AG20443 (cell line): ENCODE results near the gene FAM168B.
A peak's percentile ranks its signal among the peaks of the same experiment; 100 is the strongest.

Experiments
- DNase-seq: peaks from one replicate; pipeline ENCODE4 v3.0.0; 2012; ENCODE audit warnings: low spot score, mixed read lengths

Gene FAM168B

DNA sequence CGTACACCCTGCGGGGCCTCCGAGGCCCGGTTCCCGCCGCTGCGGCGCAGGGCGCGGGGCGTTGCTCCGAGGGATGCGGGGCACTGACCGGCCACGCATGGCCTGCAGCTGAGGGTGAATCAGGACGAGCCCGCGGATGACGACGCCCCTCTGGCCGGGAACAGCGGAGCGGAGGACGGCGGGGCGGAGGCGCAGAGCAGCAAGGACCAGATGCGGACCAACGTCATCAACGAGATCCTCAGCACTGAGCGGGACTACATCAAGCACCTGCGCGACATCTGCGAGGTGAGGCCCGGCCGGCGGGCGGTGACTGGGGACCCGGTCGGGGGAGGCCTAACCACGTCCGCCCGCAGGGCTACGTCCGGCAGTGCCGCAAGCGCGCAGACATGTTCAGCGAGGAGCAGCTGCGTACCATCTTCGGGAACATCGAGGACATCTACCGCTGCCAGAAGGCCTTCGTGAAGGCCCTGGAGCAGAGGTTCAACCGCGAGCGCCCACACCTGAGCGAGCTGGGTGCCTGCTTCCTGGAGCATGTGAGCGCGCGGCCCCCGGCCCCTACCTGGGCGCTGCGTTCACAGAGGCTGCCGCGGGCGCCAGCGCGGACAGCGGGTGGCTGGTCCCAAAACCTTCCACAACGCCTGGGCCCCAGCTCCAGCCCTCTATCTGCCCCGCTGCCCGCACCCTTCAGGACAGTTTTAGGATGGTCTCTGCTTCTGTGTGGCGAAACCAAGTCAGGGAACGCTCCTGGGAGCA, 53.2 kb downstream of the FAM168B start:
- no peak for DNase-seq

DNA sequence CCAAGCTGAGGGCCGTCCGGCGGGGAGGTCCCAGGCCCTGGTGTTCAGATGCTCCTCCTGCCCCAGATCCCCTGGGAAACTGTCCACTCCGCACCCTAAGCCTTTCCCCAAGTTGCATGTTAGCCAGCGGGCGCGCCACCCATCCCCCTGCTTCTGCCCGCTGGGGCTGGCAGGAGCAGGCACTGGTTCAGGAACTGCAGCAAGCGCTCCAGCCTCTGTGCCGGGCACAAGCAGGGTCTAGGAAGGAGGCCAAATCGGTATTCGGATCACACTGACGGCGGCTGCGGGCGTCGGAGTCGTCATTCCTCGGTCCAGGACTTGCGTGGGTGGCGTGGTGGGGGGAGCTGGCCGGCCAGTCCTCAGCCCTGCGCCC, 53.7 kb downstream of the FAM168B start:
- no peak for DNase-seq

DNA sequence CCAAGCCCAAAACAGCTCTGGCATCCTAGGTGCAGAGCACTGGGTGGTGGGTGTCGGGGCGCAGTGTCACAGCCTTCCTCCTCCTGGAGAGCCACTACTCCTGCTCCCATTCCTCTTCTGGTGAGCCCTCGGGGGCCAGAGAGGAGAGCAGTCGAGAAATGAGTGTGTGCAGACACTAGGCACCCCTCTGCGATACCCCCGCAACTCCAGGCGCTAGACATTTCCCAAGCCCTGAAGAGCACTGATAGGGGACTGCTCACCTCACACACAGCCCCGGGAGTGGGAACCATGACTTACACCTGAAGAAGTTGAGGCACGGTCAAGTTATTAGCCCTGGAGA, 54.2 kb downstream of the FAM168B start:
- DNase-seq, result no peak

DNA sequence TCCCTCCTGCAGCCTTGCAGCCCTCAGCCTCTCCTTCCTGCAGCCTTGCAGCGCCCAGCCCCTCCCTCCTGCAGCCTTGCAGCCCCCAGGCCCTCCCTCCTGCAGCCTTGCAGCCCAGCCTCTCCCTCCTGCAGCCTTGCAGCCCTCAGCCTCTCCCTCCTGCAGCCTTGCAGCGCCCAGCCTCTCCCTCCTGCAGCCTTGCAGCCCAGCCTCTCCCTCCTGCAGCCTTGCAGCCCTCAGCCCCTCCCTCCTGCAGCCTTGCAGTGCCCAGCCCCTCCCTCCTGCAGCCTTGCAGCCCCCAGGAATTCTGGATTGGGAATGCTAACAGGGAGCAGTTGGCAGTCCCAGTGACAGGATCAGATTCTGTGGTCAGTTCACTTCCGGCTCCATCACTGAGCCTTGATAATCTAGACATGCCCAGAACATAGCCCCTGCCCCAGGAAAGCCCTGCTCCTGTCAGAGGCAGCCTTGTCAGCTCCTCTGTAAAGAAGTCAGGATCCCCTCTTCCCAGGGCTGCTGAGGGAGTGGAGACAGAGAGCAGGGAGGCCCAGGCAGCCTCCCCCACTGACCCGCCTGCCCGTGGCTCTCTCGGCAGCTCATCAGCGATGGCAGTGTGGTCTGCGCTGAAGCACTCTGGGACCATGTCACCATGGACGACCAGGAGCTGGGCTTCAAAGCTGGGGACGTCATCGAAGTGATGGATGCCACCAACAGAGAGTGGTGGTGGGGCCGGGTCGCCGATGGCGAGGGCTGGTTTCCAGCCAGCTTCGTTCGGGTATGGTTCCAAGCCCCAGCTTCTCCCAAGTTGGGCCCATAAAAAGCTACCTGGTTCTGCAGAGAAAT, 54.8 kb downstream of the FAM168B start:
- no peak for DNase-seq

DNA sequence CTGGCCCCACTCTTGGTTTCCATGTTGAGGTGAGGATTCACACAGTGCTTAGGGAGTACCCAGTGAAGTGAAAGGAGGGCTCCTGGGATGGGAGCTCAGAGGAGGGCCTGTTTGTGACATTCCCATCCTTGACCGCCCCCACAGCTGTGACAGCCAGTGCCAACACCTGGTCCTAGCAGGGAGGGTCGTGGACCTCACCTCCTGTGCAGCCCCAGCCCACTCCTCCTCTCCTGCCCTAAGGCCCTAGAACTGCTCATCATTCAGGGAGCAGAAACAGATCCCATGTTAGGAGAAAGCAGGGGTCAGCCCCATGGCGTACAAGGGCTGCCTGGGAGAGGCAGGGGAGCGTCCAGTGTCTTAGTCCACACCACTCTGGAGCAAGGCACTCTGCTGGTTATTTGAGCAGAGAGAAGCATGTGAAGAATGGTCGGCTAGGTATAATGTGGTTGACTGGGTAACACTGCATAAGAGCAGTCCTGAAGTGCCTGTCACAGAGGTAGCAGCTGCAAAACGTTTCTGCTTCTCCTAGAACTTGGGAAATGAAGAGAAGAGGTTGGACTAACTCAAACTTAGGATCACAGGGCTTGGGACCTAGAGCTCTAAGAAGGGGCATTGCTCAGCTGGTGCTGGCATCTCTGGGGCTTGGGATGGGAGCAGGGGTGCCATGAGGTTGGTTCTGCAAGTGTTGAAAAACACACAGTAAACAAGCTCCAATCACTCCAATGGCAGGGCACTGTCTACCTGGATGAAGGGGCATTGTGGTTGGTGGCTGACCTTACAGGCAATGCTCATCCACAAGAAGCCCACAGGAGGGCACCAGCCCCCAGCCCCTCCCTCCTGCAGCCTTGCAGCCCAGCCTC, 55.6 kb downstream of the FAM168B start:
- DNase-seq, result no peak

DNA sequence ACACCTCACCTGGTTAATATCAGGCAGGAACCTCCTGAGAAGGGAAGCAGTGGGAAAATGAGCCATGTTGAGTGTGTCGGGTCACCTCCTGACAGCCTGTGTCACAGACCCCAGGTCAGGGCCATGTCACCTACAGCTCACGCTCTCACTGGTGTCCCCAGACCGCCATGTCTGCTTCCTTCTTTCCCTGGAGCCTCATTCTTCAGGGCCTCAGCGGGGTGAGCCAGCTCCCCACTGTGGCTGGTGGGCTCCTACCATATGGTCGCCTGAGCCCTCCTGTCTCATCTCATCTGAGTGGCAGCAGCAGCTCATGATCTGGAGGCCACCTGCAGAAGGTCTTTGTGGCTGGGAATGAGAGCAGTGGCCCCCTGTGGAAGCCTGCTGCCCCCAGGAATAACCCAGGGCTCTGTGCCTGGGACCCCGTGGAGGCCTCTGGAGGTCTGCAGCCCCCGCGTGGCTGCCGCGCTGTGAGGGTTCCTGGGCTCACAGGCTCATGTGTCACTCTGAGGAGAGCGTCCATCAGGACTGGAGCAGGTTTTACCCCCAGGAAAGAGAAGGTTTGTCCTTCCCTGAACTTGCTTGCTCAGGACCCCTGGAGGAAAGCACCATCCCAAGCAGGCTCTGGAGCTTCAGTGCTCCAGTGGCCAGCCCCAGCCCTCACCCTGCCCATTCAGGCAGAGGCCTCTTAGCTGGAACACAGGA, 56.4 kb downstream of the FAM168B start:
- no peak for DNase-seq

DNA sequence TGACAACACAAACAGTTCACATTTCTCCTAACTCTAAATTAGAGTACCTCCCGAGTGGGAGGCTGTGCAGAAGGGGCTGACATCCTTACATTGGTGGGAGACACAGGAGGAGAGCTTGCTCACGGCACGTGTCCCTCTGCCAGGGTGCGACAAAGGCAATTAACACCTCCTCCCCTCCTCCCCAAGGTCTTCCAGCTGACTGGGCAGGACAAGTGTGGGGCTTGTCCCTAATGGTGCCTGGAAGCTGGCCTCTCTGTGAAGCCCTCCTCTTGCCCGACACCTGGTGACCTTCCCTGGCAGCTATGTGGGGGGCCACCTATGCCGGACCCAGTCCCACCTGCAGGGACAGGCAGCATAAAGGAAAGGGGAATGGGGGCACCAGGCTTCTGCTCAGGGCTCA, 57.0 kb downstream of the FAM168B start:
- no peak for DNase-seq

DNA sequence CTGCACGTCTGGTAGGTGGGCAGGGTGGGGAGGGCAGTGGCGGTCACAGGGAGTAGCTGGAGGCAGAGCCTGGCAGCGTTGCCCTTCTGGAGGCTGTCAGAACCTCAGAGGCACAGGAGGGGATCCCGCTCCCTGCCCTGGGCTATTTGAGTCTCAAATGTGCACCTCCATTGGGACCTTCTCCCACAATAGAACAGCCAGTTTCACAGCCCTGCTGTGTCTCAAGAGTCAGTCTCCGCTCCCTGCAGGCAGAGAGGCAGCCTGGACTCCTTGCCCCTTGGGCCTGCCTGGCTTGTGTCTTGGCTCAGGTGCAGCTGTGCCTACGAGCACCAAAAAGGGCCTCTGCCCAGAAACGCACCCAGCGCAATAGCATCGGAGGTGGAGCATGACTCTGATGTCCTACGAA, 57.4 kb downstream of the FAM168B start:
- no peak for DNase-seq

DNA sequence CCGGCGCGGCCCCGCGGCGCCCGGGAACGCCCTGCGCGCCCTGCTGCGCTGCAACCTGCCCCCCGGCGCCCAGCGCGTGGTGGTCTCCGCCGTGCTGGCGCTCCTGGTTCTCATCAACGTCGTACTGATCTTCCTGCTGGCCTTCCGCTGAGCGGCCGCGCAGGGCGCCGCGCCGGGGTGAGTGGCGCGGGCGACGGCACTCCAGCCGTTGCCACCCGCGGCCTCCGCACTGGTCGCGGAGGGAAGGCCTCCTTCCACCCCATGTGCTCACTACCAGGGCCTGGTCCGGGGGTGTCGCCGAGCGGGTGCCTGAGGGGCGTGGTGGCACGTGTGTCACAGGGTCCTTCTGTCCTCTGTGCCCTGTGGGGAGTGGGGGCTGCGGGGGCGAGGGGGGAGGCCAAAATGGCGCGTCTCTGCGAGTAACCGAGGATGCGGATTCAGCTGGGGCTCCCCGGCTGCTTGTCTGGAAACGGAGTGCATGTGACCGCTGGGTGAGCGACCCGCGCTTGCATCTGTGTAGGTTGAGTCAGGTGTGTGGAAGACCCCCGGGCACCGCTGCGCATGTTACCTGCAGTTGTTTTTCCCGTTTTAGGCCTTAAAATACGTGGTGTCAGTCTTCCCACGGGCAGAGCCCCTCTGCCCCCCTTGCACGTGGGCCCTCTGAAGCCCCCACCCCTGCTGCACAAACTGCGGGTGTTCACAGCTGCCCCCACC, 58.0 kb downstream of the FAM168B start:
- peak; percentile 52 for DNase-seq

DNA sequence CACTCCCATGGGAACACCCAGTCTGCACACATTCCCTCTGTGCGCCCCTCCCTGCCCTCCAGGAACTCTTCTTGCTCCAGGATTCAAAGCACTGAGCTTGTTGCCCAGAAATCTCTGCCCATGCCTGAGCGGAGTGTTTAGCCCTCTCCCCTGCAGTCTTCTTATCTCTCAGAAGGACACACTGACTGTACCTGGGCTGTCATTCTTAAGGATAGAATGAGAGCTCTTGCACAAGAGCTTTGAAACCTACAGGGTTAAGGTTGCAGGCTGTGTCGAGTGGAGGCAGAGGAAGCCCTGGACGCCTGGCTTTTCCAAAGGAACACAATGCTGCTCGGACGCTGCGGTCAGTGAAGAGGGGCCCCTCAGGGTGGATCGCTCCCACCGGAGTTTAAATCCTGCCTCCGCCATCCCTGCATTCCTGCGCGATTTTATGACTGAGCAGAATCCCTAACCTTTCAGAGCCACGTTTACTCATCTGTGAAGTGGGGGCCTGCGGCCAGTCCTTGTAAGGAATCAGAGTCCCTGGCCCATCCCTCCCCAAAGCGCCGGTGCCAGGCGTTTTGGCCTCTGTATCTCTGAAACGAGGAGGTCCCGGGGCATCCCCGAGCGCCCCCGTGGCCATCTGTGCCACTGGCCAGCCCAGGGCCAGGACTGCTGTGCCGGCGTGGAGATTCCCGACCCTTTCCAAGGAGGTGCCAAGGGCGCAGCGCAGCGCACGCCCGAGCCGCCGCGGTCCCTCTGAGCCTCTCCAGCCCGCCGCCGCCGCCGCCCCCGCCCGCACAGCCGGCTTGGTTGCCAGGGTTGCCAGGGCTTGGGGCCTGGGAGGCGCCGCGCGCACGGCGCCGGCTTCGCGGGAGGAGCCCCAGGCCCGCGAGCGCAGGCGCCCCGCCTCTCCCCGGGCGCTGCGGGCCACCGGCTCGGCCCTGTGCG, 58.9 kb downstream of the FAM168B start:
- peak; percentile 76 for DNase-seq

DNA sequence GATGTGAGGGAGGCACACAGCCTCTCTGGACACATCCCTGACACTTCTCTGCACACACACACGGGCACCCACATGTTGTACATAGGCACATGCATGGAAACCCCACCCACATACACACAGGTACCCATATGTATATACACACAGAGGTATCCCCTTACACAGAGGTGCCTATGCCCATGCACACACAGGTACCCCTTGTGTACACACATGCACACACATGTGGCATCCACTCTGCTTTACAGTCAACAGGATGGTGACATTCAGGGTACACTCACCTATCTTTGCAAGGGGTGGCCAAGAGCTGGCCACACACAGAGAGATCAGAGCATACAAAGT, 59.5 kb downstream of the FAM168B start:
- no peak for DNase-seq

DNA sequence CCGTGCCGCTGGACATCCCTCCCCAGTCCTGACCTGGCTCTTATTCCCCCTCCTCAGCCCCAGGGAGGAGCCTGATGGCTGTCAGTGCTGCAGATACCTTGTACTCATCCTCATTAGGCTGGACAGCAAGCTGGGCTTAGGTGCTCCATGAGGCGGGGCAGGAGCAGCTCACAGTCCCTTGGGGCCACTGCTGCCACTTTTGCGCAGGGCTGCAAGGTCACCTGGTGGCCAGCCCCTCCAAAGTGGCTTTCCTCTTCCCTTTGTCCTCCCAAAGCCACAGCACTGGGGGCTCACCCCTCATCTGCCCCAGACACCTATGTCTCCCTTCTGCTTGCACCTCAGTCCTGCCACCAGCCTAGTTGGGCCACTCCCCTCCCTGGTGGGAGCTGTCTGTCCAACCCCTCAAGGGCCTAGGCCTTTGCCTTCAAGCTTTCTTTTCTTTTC, 60.8 kb downstream of the FAM168B start:
- DNase-seq, result no peak

DNA sequence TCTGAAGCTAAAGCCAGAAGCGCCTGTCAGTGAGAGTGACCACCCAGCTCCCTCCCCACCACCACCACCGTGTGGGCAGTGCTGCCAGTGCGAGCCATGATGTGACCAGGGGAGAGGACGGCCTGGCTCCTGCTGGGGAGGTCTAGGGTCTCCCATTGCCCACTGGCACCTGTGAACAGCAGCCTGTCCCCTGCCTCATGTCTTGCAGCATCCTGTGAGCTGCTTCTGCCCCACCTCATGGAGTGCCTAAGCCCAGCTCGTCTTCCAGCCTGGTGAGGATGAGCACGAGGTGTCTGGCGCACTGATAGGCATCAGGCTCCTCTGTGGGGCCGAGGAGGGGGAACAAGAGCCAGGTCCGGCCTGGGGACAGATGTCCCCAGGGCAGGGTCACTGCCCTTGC, 61.4 kb downstream of the FAM168B start:
- DNase-seq, result no peak

DNA sequence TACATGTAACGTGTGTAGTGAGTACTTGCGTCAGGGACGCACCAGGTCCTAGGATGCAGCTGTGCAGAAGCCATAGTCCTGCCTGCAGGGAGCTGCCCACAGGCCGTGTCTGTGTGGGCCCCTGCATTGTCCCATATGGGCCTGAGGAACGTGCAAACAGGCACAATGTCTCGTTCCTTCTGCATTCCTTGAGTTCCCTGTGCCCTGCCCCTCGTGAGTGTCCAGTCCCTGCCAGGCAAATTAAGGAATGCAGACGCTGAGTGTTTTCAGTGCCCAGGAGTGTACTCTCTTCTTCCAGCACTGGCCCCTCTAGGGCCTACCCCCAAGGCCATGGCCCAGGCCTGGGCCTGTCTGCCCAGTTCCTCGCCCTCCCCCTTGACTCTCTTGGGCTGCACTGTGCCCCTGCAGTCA, 61.8 kb downstream of the FAM168B start:
- DNase-seq, result no peak

DNA sequence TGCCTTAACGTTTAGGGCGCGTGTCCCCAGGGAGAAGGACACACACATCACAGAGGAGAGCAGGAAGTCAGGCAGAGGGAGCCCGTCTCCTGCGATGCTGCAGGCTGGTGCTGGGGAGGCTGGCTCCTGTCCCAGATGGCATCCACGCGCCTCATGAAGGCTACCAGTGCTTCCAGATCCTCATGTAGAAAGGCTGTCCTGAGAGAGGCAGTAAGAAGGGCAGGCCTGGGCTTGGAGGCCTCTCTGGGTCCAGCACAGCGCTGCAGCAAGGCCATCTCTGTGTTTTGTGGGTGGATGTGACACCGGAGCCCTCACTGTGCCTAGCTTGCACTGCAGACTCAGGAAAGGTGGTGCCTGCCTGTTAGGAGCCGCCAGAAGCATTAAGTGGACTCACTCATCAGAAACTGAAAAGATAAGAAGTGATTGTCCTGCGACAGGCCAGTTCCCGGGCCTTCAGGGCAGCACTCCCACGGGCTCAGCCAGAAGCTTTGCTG, 62.7 kb downstream of the FAM168B start:
- DNase-seq, result no peak

DNA sequence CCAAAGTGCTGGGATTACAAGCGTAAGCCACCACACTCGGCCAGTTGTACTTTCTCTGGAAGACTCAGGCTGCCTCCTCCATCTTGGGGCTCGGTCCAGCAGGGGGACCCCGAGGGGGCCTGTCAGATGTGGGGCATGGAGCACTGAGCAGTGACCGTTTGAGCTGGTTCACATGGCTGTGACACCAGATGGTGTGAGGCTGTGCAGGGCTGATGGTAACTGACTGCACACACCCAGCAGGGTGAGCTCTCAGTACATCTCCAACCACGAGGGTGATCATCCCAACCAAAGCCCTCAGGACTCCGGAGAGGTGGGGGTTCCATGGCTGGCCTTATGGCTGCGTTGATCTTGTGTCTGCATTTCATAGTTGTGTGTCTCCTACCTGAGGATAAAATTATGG, 63.4 kb downstream of the FAM168B start:
- DNase-seq, result no peak

DNA sequence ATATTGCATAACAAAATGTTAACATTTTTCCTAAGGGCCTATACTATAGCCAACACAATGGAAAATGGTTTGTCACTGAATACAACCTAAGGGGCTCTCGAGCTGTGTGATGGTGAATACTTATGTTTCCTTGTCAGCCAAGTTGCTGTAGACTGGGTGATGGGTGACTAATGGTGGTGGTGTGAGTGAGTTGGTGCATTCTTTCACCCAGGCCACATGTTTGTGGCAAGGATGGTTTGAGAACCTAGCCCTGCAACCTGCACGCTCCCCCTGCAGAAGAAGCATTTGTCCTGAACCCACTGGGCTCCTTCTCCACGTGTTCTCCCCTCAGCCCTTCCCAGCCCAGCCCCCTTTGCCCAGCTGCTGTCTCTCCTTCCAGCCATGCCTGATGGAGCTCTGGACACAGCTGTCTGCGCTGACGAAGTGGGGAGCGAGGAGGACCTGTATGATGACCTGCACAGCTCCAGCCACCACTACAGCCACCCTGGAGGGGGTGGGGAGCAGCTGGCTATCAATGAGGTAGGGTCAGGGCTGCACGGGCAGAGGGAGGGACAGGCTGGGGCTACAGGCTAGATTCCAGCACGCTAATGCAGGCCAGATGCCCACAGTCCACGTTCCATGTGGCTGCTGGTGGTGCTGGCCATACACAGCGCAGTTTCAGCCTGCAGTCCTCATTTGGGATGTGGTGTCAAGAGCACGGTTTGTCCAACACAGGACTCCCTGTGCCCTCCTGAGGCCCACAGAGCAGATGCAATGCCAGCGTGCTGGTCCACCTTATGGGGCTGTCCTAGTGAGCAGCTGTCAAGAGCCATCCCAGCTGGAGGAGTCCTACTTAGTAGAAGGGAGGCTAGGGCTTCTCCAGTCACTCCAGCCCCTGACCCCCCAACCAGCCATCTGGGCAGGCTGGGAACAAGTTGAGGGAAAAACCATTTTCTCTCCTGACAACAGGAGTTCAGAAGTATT, 65.4 kb downstream of the FAM168B start:
- no peak for DNase-seq

DNA sequence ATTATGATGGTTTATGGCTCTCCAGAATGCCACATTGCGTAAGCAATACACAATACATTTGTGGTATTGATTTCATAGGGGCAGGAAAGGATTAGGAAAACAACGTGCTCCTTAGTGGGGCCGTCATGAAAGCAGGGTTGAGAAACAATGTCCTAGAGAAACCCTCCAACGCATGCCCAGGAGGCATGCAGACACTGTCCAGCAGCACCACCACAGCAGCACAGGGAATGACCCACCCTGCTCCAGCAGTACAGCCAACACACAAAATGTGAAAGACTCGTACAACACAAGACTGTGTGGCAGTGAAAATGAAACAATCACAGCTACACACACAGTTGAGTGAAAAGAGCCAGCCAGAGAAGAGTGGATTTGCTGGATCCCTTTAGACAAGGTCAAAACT, 66.3 kb downstream of the FAM168B start:
- no peak for DNase-seq

DNA sequence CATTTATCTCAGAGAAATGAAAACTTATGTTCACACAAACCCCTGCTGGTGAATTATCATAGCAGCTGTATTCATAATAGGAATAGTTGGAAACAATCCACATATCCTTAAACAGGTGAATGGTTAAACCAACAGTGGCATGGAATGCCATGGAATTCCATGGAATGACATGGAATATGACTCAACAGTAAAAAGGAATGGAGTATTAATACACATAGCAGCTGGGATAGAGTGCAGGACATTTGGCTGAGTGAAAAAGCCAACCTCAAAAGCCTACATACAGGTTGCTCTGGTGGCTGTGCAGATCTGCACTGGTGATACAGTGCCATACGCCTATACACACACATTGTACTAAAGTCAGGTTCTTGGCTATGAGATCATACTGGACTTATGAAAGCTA, 69.5 kb downstream of the FAM168B start:
- DNase-seq, result no peak
